Adipocyte (in vitro differentiated cells): ENCODE measurements around the gene MADD.

ENCODE experiments used
- DNase-seq: peaks from one replicate; pipeline ENCODE4 v3.0.0-alpha.2; 2015; ENCODE audit warnings: low read depth
- H3K27me3 ChIP-seq: replicated peaks from 2 replicates; pipeline ENCODE4 v1.7.0; 2013; ENCODE audit warnings: mild to moderate bottlenecking, low read length, moderate library complexity; ENCODE audit not compliant: control insufficient read depth, insufficient read depth
- H3K36me3 ChIP-seq: 2 replicates; pipeline ENCODE4 v1.7.0; 2013; ENCODE audit warnings: low read length, mild to moderate bottlenecking, moderate library complexity; ENCODE audit not compliant: control insufficient read depth, insufficient read depth, severe bottlenecking
- H3K4me1 ChIP-seq: 2 replicates; pipeline ENCODE4 v1.7.0; 2013; ENCODE audit warnings: mild to moderate bottlenecking, low read length, moderate library complexity; ENCODE audit not compliant: control insufficient read depth, insufficient read depth
- H3K4me3 ChIP-seq: 2 replicates; pipeline ENCODE4 v1.7.0; 2013; ENCODE audit warnings: mild to moderate bottlenecking, low read length, moderate library complexity
- H3K9ac ChIP-seq: 2 replicates; pipeline ENCODE4 v1.7.0; 2013; ENCODE audit warnings: mild to moderate bottlenecking, low read length, moderate library complexity
- H3K9me3 ChIP-seq: 2 replicates; pipeline ENCODE4 v1.7.0; 2013; ENCODE audit warnings: mild to moderate bottlenecking, low read length, moderate library complexity; ENCODE audit not compliant: control insufficient read depth

MADD gene

DNA sequence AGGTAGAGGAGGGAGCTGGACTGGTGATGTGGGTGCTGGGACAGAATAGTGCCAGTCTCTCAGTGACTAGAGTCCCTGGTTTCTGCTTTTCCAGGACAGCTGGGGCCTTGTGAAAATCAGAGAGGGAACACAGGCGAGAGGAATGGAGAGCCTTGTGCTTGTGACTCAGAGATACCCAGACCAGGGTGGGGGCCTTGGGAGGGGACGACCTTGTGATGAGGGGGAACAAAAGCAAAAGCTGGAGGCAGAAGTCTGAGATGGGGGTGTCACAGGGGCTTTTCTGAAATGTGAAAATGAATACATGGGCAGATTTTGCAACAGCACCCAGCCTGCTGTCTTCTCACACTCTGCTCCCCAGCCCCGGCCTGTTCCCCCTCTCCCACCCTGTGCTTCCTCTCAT is 15.5 kb upstream of the MADD start:
- DNase-seq = no peak
- Histone ChIP-seq H3K4me3 (peak overlapping the region; percentile 48), H3K9me3 (no peaks in the 10 kb centered on the region), H3K9ac (peak overlapping the region; percentile 55), H3K27me3 (no peaks in the 10 kb centered on the region), H3K36me3 (no peaks in the 10 kb centered on the region), H3K4me1 (peaks cover 55% of the 10 kb centered on the region)

GRCh38 chr11:47256374-47256773 is 13.6 kb upstream of the MADD start:
- no peaks in the 10 kb centered on the region for H3K9me3 ChIP-seq
- peaks cover 4% of the 10 kb centered on the region for H3K36me3 ChIP-seq
- H3K27me3 ChIP-seq = no peaks in the 10 kb centered on the region
- no peak for DNase-seq
- peaks cover 63% of the 10 kb centered on the region for H3K4me1 ChIP-seq
- H3K4me3 ChIP-seq = no peak overlapping the region
- no peak overlapping the region for H3K9ac ChIP-seq

- Histone ChIP-seq H3K36me3 (peaks cover 9% of the 10 kb centered on the region), H3K4me3 (no peak overlapping the region), H3K27me3 (no peaks in the 10 kb centered on the region), H3K4me1 (peaks cover 63% of the 10 kb centered on the region), H3K9me3 (no peaks in the 10 kb centered on the region), H3K9ac (peak overlapping the region; percentile 63)
- no peak for DNase-seq
These were observed 12.8 kb upstream of the MADD start for GRCh38 chr11:47257177-47257516.

DNA sequence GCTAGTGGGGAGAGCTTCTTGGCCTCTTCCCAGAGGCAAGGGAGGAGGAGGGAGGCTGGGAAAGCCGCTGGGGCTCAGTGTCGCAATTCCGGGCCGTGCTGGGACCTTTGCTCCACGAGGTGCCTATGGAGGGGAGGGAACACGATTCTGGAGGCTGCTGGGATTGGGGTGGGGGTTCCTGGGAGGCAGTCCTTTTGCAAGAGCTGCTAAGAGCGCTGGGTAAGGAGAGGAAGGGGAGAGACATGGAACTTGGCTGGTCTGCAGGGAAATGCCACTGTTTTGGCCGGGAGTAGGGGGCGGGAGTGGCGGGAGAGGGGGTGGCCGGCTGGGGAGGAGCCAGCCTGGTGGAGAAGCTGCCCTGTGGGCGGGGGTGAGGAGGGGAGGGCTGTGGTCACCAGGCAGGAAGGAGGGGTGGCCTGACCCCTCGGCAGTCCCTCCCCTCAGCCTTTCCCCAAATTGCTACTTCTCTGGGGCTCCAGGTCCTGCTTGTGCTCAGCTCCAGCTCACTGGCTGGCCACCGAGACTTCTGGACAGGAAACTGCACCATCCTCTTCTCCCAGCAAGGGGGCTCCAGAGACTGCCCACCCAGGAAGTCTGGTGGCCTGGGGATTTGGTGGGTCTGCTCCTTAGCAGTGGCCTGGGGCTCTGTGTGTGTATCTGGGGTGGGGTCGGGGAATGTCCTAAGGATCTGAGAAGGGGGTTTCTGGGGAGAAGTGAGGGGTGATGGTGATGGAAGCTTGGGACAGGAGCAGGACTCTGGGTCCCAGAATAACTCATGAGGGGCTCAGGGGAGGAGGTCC is 12.2 kb upstream of the MADD start, which contains the start of gene NR1H3:
TSS of gene NR1H3 (plus strand) at position 480 of the 800 bp plus-strand sequence. CDS start 1,221 bp downstream, outside the sequence.
- H3K9me3 ChIP-seq = no peaks in the 10 kb centered on the region
- H3K4me3 ChIP-seq = peak within 1 kb of the TSS; percentile 82
- H3K4me1 ChIP-seq = peaks cover 63% of the 10 kb centered on the region
- peaks cover 9% of the 10 kb centered on the region for H3K36me3 ChIP-seq
- H3K27me3 ChIP-seq = no peaks in the 10 kb centered on the region
- DNase-seq = peak; percentile 82
- H3K9ac ChIP-seq = peak within 1 kb of the TSS; percentile 89

- peak overlapping the region; percentile 89 for H3K9ac ChIP-seq
- H3K36me3 ChIP-seq = peaks cover 9% of the 10 kb centered on the region
- peak overlapping the region; percentile 82 for H3K4me3 ChIP-seq
- no peak for DNase-seq
- H3K27me3 ChIP-seq = no peaks in the 10 kb centered on the region
- no peaks in the 10 kb centered on the region for H3K9me3 ChIP-seq
- peaks cover 63% of the 10 kb centered on the region for H3K4me1 ChIP-seq
These were observed 11.5 kb upstream of the MADD start for GRCh38 chr11:47258317-47258902.

DNA sequence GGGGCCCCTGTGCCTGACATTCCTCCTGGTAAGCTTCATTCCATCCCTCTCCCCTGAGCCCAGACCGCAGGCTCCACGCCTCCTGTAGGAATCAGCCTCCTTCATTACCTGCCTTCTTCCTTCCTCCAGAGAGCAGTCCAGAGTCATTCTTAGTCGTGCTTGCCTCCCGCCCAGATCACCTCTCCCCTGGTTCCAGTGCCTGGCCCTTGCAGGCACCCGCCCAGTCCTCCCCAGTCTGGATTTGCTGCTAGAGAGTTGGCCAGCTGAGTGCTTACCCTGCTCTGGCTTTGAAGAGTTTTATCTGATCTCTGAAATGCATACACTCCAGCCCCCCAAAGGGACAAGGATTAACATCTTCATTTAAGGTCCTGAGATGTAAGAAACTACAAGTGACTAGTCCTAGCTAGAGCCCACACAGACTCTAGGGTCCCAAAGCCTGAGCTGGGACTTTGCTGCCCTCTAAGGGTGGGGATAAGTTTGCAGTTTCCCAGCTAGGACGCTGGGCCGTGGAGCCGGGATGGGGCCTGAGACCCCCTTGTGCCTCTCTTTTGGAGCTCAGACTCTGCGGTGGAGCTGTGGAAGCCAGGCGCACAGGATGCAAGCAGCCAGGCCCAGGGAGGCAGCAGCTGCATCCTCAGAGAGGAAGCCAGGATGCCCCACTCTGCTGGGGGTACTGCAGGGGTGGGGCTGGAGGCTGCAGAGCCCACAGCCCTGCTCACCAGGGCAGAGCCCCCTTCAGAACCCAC is 10.5 kb upstream of the MADD start:
- H3K4me3 ChIP-seq = peak overlapping the region; percentile 82
- H3K27me3 ChIP-seq = no peaks in the 10 kb centered on the region
- peaks cover 57% of the 10 kb centered on the region for H3K4me1 ChIP-seq
- peak overlapping the region; percentile 89 for H3K9ac ChIP-seq
- peaks cover 17% of the 10 kb centered on the region for H3K36me3 ChIP-seq
- peak; percentile 44 for DNase-seq
- H3K9me3 ChIP-seq = no peaks in the 10 kb centered on the region

DNA sequence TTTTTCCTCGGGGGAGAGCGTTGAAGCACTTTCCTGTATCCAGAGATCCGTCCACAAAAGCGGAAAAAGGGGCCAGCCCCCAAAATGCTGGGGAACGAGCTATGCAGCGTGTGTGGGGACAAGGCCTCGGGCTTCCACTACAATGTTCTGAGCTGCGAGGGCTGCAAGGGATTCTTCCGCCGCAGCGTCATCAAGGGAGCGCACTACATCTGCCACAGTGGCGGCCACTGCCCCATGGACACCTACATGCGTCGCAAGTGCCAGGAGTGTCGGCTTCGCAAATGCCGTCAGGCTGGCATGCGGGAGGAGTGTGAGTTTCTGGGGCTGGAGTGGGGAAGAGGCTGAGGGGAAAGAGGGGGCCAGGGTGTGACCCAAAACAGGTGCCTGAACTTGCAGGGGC is 9.6 kb upstream of the MADD start:
- H3K36me3 ChIP-seq = peaks cover 23% of the 10 kb centered on the region
- no peak for DNase-seq

DNA sequence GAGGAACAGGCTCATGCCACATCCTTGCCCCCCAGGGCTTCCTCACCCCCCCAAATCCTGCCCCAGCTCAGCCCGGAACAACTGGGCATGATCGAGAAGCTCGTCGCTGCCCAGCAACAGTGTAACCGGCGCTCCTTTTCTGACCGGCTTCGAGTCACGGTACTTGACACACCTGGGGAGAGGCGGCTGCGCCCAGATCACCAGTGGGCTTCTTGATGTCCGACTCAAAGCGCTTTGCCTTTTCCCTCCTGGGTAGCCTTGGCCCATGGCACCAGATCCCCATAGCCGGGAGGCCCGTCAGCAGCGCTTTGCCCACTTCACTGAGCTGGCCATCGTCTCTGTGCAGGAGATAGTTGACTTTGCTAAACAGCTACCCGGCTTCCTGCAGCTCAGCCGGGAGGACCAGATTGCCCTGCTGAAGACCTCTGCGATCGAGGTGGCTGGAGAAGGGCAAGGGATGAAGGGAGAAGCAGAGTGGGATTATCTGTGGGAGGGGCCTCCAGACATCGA is 8.6 kb upstream of the MADD start:
- no peaks in the 10 kb centered on the region for H3K9me3 ChIP-seq
- peak overlapping the region; percentile 42 for H3K9ac ChIP-seq
- peaks cover 29% of the 10 kb centered on the region for H3K36me3 ChIP-seq
- DNase-seq = no peak
- H3K4me1 ChIP-seq = peaks cover 47% of the 10 kb centered on the region
- H3K27me3 ChIP-seq = no peaks in the 10 kb centered on the region
- H3K4me3 ChIP-seq = peak overlapping the region; percentile 59

More for the DNA sequence above, 9.6 kb upstream of the MADD start:
- Histone ChIP-seq H3K9ac (peak overlapping the region; percentile 89), H3K27me3 (no peaks in the 10 kb centered on the region), H3K9me3 (no peaks in the 10 kb centered on the region), H3K4me3 (peak overlapping the region; percentile 82), H3K4me1 (peaks cover 51% of the 10 kb centered on the region)

- H3K4me3 ChIP-seq = peak overlapping the region; percentile 30
- peaks cover 38% of the 10 kb centered on the region for H3K4me1 ChIP-seq
- no peak for DNase-seq
- peaks cover 48% of the 10 kb centered on the region for H3K36me3 ChIP-seq
- H3K27me3 ChIP-seq = no peaks in the 10 kb centered on the region
- no peaks in the 10 kb centered on the region for H3K9me3 ChIP-seq
- no peak overlapping the region for H3K9ac ChIP-seq
These were observed 5.8 kb upstream of the MADD start for GRCh38 chr11:47264119-47264518.

GRCh38 chr11:47264521-47264920 is 5.4 kb upstream of the MADD start:
- Histone ChIP-seq H3K4me3 (peak overlapping the region; percentile 30), H3K27me3 (no peaks in the 10 kb centered on the region), H3K9ac (no peak overlapping the region), H3K4me1 (peaks cover 36% of the 10 kb centered on the region), H3K9me3 (no peaks in the 10 kb centered on the region), H3K36me3 (peaks cover 48% of the 10 kb centered on the region)
- DNase-seq = no peak

GRCh38 chr11:47267876-47268275 is 2.1 kb upstream of the MADD start:
- Histone ChIP-seq H3K4me3 (no peak overlapping the region), H3K9ac (peak overlapping the region; percentile 84), H3K36me3 (peaks cover 39% of the 10 kb centered on the region), H3K4me1 (peaks cover 43% of the 10 kb centered on the region), H3K27me3 (no peaks in the 10 kb centered on the region), H3K9me3 (no peaks in the 10 kb centered on the region)
- no peak for DNase-seq
